ENCODE data around the gene AGBL3. TPM values are rescaled to one million over a fixed set of nuclear protein-coding genes. Genes with fewer than 3 reads are reported as not detected.
A peak's percentile ranks its signal among the peaks of the same experiment; 100 is the strongest.

AGBL3 gene
- total and polyA plus RNA-seq, 9 of the 15 experiments (the other 6 are each of a cell fraction or from before 2014, with no cell fraction given) = 0.54 to 2.9 (median 1.7) TPM

- TF ChIP-seq NFE2 (IDR thresholded peaks at IDR 0.05; ENCODE audit: low read depth) (peak; percentile 82), BRCA1 (IDR thresholded peaks at IDR 0.05) (no peak), BRCA1 (CRISPR knock-in tag; IDR thresholded peaks at IDR 0.05) (no peak), MXD1 (CRISPR knock-in tag; IDR thresholded peaks at IDR 0.05; ENCODE audit: borderline replicate concordance, poor library complexity, severe bottlenecking) (no peak), COPS2 (conservative IDR thresholded peaks at IDR 0.05) (no peak), ERF (CRISPR knock-in tag; IDR thresholded peaks at IDR 0.05) (no peak), MYC (IDR thresholded peaks at IDR 0.05; ENCODE audit: low read depth, low read length) (peak; percentile 34), MYC (CRISPR knock-in tag; IDR thresholded peaks at IDR 0.05; ENCODE audit: borderline replicate concordance, low read depth) (0 out of 2 replicates have a peak, but pooled peaks have one; percentile 58), SAFB (IDR thresholded peaks at IDR 0.05; ENCODE audit: borderline replicate concordance, low read depth, low read length) (no peak), ZNF274 (IDR thresholded peaks at IDR 0.05; ENCODE audit: borderline replicate concordance, low read depth, low read length) (no peak), ZMIZ1 (IDR thresholded peaks at IDR 0.05; ENCODE audit: low read depth in 2 of 2, low read length in 2 of 2) (no peak), FUS (optimal IDR thresholded peaks at IDR 0.05; ENCODE audit: low read depth, low read length) (no peak), YBX1 (IDR thresholded peaks at IDR 0.05) (no peak), POLR2A (conservative IDR thresholded peaks at IDR 0.05) (no peak), NFRKB (IDR thresholded peaks at IDR 0.05; ENCODE audit: low read depth) (no peak; the same call in 1 of the 2 replicates), RFX1 (IDR thresholded peaks at IDR 0.05) (no peak), SNIP1 (IDR thresholded peaks at IDR 0.05; ENCODE audit: low read depth) (no peak), NONO (IDR thresholded peaks at IDR 0.05; ENCODE audit: low read depth in 2 of 2, low read length in 1 of 2) (no peak), NBN (IDR thresholded peaks at IDR 0.05; ENCODE audit: low read depth) (peak; percentile 22; the same call in 1 of the 2 replicates), ZNF165 (CRISPR knock-in tag; IDR thresholded peaks at IDR 0.05; ENCODE audit: borderline replicate concordance) (peak; percentile 68), ELF4 (CRISPR knock-in tag; IDR thresholded peaks at IDR 0.05) (no peak; the same call in 1 of the 2 replicates)
- TF ChIP-seq, protein P1, sequence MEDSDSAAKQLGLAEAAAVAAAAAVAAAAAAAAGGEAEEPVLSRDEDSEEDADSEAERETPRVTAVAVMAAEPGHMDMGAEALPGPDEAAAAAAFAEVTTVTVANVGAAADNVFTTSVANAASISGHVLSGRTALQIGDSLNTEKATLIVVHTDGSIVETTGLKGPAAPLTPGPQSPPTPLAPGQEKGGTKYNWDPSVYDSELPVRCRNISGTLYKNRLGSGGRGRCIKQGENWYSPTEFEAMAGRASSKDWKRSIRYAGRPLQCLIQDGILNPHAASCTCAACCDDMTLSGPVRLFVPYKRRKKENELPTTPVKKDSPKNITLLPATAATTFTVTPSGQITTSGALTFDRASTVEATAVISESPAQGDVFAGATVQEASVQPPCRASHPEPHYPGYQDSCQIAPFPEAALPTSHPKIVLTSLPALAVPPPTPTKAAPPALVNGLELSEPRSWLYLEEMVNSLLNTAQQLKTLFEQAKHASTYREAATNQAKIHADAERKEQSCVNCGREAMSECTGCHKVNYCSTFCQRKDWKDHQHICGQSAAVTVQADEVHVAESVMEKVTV (CRISPR knock-in tag; IDR thresholded peaks at IDR 0.05) = no peak
- TF ChIP-seq, protein P2, sequence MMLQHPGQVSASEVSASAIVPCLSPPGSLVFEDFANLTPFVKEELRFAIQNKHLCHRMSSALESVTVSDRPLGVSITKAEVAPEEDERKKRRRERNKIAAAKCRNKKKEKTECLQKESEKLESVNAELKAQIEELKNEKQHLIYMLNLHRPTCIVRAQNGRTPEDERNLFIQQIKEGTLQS (IDR thresholded peaks at IDR 0.05) = peak; percentile 90
- TF ChIP-seq, protein P2 (CRISPR knock-in tag; conservative IDR thresholded peaks at IDR 0.05) = no peak
Measured at GRCh38 chr7:135147899-135148721, 161.8 kb downstream of the AGBL3 start, which contains the start of gene TMEM140 (continued).
